ENCODE data around the gene GAL3ST3. TPM values are rescaled to one million over a fixed set of nuclear protein-coding genes. Genes with fewer than 3 reads are reported as not detected.
A peak's percentile ranks its signal among the peaks of the same experiment; 100 is the strongest.
"Not testable (repeated sequence)": the region's sequence is repeated elsewhere in the genome, so short reads cannot be mapped to it uniquely, and the experiment has no call there.

GAL3ST3 gene
- not detected for total RNA-seq

DNA sequence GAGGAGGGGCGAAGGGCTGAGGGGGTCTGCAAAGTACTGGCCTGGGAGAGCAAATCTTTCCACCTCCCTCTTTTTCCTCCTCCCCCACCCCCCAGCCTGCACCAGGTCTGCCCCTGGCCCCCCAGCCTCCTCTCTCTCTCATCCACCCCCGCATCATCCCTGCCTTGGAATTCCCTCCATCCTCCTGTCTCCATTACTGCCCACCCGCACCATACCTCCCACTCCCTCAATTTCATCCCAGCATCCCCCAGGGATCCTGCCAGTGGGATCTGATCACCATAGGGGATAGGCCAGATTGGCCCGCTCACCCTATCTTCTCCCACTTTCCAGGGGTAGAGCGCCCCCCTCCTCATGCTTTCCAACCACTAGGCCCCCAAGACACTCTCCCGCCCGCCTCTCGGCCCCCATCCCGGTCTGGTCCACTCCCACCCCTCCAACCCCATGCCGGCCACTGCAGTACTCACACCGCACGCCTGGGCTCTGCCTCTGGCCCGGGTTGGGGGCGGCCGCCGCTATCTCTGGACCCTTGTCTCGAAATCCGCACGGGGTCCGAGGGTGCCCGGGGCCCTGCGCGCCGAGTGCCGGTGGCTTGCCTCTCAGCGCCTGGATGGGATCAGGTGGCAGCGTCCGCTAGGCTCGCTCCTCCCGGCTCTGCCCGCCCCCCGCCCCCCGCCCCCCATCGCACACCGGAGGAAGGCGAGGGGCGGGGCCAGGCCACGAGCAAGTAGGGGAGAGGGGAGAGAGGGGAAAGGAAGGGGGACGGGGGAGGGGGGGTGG lies at the start of gene GAL3ST3:
Gene GAL3ST3 (minus strand): TSS at position 615 of the 777 bp plus-strand sequence. CDS start 3,746 bp downstream, outside the sequence.
- H3K4me1 Mint-ChIP-seq (ENCODE audit: low read depth) = peaks cover 36% of the 10 kb centered on the region
- DNase-seq = no peak
- H3K36me3 Mint-ChIP-seq (ENCODE audit: insufficient read depth) = peaks cover 11% of the 10 kb centered on the region
- H3K27me3 Mint-ChIP-seq (ENCODE audit: low read depth) = peaks cover 3% of the 10 kb centered on the region
- no peak for ATAC-seq
- H3K4me3 Mint-ChIP-seq = no peak within 1 kb of the TSS
- no peaks in the 10 kb centered on the region for H3K9me3 Mint-ChIP-seq

- not testable (repeated sequence) for H3K9me3 Mint-ChIP-seq; ATAC-seq; H3K27me3 Mint-ChIP-seq (ENCODE audit: low read depth); H3K4me3 Mint-ChIP-seq; H3K36me3 Mint-ChIP-seq (ENCODE audit: insufficient read depth); DNase-seq
- peaks cover 38% of the 10 kb centered on the region for H3K4me1 Mint-ChIP-seq (ENCODE audit: low read depth)
Measured at GRCh38 chr11:66092125-66092524, 43.2 kb upstream of the GAL3ST3 start.

GRCh38 chr11:66090288-66090687 lies 41.3 kb upstream of the GAL3ST3 start:
- ATAC-seq = no peak
- Mint-ChIP-seq H3K9me3 (no peaks in the 10 kb centered on the region), H3K4me3 (no peak overlapping the region), H3K4me1 (ENCODE audit: low read depth) (peaks cover 46% of the 10 kb centered on the region), H3K27me3 (ENCODE audit: low read depth) (no peaks in the 10 kb centered on the region), H3K36me3 (ENCODE audit: insufficient read depth) (peaks cover 7% of the 10 kb centered on the region)
- no peak for DNase-seq

DNA sequence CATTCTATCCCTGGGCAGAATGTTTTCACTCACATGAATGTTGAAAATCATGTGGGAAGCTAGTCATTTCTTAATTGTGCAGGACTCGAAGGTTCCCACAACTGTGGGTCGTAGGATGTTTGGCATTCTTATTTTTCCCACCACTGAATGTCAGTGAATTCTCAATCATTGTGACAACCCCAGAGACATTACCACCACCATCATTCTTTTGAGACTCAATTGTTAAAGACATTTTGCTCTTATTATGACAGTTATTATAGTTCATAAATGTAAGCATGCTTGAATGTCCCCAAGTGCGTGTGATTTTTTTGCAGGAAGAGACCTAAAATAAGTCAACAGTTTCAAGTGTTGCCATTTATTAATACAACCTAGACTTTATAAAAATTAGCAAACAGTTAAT lies 40.1 kb upstream of the GAL3ST3 start:
- peaks cover 7% of the 10 kb centered on the region for H3K36me3 Mint-ChIP-seq (ENCODE audit: insufficient read depth)
- no peaks in the 10 kb centered on the region for H3K27me3 Mint-ChIP-seq (ENCODE audit: low read depth)
- DNase-seq (no peak), ATAC-seq (no peak)
- H3K9me3 Mint-ChIP-seq = no peaks in the 10 kb centered on the region
- no peak overlapping the region for H3K4me3 Mint-ChIP-seq
- H3K4me1 Mint-ChIP-seq (ENCODE audit: low read depth) = peaks cover 58% of the 10 kb centered on the region

DNA sequence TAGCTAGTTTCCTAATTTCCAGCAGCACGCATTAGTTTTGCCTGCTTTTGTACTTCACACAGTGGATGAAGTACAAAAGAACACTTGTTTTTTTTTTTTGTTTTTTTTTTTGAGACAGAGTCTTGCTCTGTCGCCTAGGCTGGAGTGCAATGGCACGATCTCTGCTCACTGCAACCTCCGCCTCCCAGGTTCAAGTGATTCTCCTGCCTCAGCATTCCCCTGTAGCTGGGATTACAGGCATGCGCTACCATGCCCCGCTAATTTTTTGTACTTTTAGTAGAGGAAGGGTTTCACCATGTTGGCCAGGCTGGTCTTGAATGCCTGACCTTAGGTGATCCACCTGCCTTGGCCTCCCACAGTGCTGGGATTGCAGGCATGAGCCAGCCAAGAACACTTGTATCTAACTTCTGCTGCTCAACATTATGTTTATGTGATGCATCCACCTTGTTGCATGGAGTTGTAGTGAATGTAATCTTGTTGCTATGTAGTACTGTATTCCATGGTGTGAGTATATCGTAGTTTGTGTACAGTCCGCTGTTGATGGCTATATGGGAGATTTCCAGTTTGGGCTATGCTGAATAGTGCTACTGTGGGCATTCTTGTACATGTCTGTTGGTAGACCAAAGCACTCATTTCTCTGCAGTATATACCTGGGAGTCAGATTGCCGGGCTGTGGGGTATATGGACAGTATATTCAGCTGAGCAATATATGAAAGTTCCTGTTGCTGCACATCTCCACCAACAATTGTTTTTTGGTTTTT lies 38.4 kb upstream of the GAL3ST3 start:
- Mint-ChIP-seq H3K4me1 (ENCODE audit: low read depth) (peaks cover 73% of the 10 kb centered on the region), H3K9me3 (no peaks in the 10 kb centered on the region), H3K27me3 (ENCODE audit: low read depth) (no peaks in the 10 kb centered on the region), H3K4me3 (no peak overlapping the region), H3K36me3 (ENCODE audit: insufficient read depth) (peaks cover 7% of the 10 kb centered on the region)
- DNase-seq = no peak
- no peak for ATAC-seq

DNA sequence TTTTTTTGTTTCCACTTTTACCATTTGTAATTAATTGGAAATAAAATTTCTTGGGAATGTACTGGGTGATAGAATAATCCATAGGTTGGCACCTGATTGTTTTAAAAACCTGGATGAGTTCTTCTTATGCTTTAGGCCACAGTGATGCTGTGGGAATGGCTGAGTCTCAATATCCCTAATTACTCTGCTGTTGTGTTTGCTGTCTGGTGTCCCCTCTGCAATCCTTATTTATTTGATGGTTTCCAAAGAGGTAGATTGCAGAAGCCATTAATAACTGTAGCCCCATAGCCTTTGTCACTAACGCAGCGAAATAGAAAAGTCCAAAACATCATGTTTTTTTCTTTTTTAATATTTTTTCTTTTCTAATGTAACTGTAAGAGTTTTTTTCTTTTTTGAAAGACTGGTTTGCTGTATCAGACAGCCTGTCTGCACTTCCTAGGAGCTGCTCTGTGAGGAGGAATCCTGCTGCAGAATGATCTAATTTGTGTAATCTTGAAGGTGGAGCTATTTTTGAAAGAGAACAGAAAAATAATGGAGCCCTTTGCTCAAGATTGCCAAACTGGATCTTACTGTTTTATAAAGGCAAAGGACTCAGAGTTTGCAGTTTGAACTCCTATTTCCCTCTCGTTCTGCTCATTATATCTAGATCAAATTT lies 36.0 kb upstream of the GAL3ST3 start:
- H3K36me3 Mint-ChIP-seq (ENCODE audit: insufficient read depth) = peaks cover 8% of the 10 kb centered on the region
- H3K9me3 Mint-ChIP-seq = no peaks in the 10 kb centered on the region
- DNase-seq = no peak
- H3K4me3 Mint-ChIP-seq = no peak overlapping the region
- H3K27me3 Mint-ChIP-seq (ENCODE audit: low read depth) = no peaks in the 10 kb centered on the region
- peaks cover 89% of the 10 kb centered on the region for H3K4me1 Mint-ChIP-seq (ENCODE audit: low read depth)
- no peak for ATAC-seq

GRCh38 chr11:66083767-66084166 lies 34.8 kb upstream of the GAL3ST3 start:
- peak overlapping the region; percentile 32 for H3K4me3 Mint-ChIP-seq
- no peak for DNase-seq

DNA sequence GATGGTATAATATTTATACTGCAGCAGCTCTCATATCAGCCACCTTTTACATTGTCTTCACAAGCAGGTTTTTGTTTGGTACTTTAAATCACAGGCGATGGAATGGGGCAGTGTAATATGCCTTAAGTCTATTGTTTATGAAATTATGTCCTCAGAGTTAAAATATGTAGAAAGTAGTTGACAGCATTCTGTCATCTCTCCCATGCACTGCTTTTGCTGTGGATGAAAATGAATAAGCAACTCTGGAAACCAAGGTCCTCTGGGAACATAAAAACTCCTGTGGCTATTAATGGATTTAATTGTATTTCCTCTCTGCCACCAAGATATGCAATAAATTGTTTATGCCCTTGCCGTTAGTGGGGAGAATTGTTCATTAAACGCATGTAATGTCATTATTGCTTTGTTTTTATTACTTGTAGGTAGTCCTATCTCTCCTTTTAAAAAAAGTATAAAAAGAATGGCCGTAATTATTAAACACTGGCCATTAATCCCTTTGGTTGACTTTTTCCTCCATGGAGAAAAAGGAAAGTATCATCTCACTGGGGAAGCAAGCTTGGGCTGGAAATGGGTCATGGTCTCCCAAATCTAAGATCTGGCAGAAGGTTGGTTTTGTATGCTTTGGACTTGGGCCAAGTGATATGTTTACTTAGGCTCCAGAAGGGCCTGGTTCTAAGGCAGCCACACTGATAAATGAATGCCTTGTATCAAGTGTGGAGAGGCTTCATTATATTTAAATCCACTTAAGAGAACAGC lies 34.2 kb upstream of the GAL3ST3 start:
- DNase-seq = no peak
- no peaks in the 10 kb centered on the region for H3K27me3 Mint-ChIP-seq (ENCODE audit: low read depth)
- H3K36me3 Mint-ChIP-seq (ENCODE audit: insufficient read depth) = peaks cover 7% of the 10 kb centered on the region
- no peak for ATAC-seq
- no peak overlapping the region for H3K4me3 Mint-ChIP-seq
- H3K9me3 Mint-ChIP-seq = no peaks in the 10 kb centered on the region
- H3K4me1 Mint-ChIP-seq (ENCODE audit: low read depth) = peaks cover 91% of the 10 kb centered on the region

More at GRCh38 chr11:66083767-66084166, 34.8 kb upstream of the GAL3ST3 start:
- no peak for ATAC-seq
- Mint-ChIP-seq H3K4me1 (ENCODE audit: low read depth) (peaks cover 91% of the 10 kb centered on the region), H3K27me3 (ENCODE audit: low read depth) (no peaks in the 10 kb centered on the region), H3K36me3 (ENCODE audit: insufficient read depth) (peaks cover 4% of the 10 kb centered on the region), H3K9me3 (no peaks in the 10 kb centered on the region)

DNA sequence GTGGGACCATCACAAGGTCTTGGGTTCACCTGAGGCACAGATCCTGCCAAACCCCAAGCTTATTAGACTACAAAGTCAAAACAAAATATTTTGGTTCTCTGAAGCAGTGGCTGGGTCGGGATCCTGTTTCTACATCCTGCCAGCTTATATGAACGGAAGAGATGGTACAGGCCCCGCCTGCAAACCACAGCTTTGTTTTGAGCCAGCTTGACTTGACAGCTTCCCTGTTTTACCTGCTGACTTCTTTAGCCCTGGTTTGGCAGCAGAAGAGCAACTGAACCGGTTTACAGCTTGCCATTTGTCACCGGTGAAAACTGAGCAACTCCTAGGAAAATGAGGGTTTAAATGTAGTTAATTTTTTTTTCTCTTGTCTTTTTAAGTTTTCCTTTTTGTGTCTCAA lies 32.5 kb upstream of the GAL3ST3 start:
- Mint-ChIP-seq H3K9me3 (no peaks in the 10 kb centered on the region), H3K27me3 (ENCODE audit: low read depth) (no peaks in the 10 kb centered on the region)

GRCh38 chr11:66080055-66080817 lies 31.3 kb upstream of the GAL3ST3 start:
- DNase-seq (peak; percentile 72), ATAC-seq (peak; percentile 71 to 73)
- Mint-ChIP-seq H3K36me3 (ENCODE audit: insufficient read depth) (peaks cover 21% of the 10 kb centered on the region), H3K9me3 (no peaks in the 10 kb centered on the region), H3K4me3 (peak overlapping the region; percentile 79), H3K27me3 (ENCODE audit: low read depth) (no peaks in the 10 kb centered on the region), H3K4me1 (ENCODE audit: low read depth) (peaks cover 89% of the 10 kb centered on the region)

More for the DNA sequence above, 32.5 kb upstream of the GAL3ST3 start:
- peak; percentile 58 for DNase-seq
- peak; percentile 76 to 82 for ATAC-seq
- peaks cover 15% of the 10 kb centered on the region for H3K36me3 Mint-ChIP-seq (ENCODE audit: insufficient read depth)
- peaks cover 91% of the 10 kb centered on the region for H3K4me1 Mint-ChIP-seq (ENCODE audit: low read depth)
- H3K4me3 Mint-ChIP-seq = peak overlapping the region; percentile 79

DNA sequence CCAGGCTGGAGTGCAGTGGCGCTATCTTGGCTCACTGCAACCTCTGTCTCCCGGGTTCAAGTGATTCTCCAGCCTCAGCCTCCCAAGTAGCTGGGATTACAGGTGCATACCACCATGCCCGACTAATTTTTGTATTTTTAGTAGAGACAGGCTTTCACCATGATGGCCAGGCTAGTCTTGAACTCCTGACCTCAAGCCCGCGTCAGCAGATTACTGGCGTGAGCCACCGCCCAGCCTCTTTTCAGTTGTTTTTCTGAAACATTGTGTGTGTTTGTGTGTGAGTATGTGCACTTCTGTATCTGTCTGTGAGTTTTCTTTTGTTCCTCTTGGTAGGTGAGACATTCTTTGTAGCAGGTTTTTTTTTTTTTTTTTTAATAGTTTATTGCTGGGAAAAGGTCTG lies 30.0 kb upstream of the GAL3ST3 start:
- peaks cover 85% of the 10 kb centered on the region for H3K4me1 Mint-ChIP-seq (ENCODE audit: low read depth)
- H3K27me3 Mint-ChIP-seq (ENCODE audit: low read depth); DNase-seq; H3K4me3 Mint-ChIP-seq; ATAC-seq; H3K9me3 Mint-ChIP-seq: not testable (repeated sequence)
- H3K36me3 Mint-ChIP-seq (ENCODE audit: insufficient read depth) = peaks cover 27% of the 10 kb centered on the region

DNA sequence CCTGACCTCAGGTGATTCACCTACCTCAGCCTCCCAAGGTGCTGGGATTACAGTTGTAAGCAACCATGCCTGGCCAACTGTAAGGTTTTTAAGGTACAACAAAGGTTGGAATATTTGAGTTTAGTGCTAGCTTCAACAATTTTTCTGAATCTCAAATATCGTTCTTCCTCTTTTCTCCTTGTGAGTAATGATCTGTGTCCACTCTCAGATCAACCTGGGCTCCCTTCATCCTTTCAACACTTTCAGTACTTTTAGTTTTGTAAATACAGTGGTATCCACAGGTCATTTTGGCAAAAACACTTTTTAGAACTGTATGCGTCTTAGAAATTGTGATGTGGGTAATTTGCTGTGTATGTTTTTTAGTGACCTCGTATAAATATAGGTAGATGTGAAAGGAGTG lies 29.0 kb upstream of the GAL3ST3 start:
- Mint-ChIP-seq H3K4me1 (ENCODE audit: low read depth) (peaks cover 80% of the 10 kb centered on the region), H3K4me3 (no peak overlapping the region), H3K36me3 (ENCODE audit: insufficient read depth) (peaks cover 31% of the 10 kb centered on the region), H3K27me3 (ENCODE audit: low read depth) (no peaks in the 10 kb centered on the region), H3K9me3 (no peaks in the 10 kb centered on the region)
- ATAC-seq (no peak), DNase-seq (no peak)

GRCh38 chr11:66076561-66076960 lies 27.6 kb upstream of the GAL3ST3 start:
- Mint-ChIP-seq H3K4me1 (ENCODE audit: low read depth) (peaks cover 81% of the 10 kb centered on the region), H3K27me3 (ENCODE audit: low read depth) (no peaks in the 10 kb centered on the region), H3K4me3 (no peak overlapping the region), H3K36me3 (ENCODE audit: insufficient read depth) (peaks cover 31% of the 10 kb centered on the region), H3K9me3 (no peaks in the 10 kb centered on the region)
- ATAC-seq (no peak), DNase-seq (no peak)

Data from activated T-cell treated with anti-CD3 and anti-CD28 coated beads, Interleukin-2, amount 50 U/mL, for 4 hours (primary cell).